Kidney epithelial cell (primary cell): ENCODE measurements around the gene NLRP6. TPM values are rescaled to one million over a fixed set of nuclear protein-coding genes. Genes with fewer than 3 reads are reported as not detected.
"Not testable (repeated sequence)": the region's sequence is repeated elsewhere in the genome, so short reads cannot be mapped to it uniquely, and the experiment has no call there.

Experiments used
- DNase-seq: peaks from one replicate; pipeline ENCODE4 v3.0.0-alpha.2; 2010; ENCODE audit warnings: low read depth
- H3K27me3 ChIP-seq: 2 replicates; pipeline ENCODE4 v1.6.0; 2011; ENCODE audit warnings: low read length; ENCODE audit not compliant: control insufficient read depth, insufficient read depth
- H3K36me3 ChIP-seq: 2 replicates; pipeline ENCODE4 v1.5.1; 2011; ENCODE audit warnings: low read length; ENCODE audit not compliant: control insufficient read depth, insufficient read depth
- H3K4me3 ChIP-seq: 2 replicates; pipeline ENCODE4 v1.5.1; 2011; ENCODE audit warnings: low read depth, mild to moderate bottlenecking, control low read depth, low read length
- total RNA-seq: library from RNA; depleted of rRNA; stranded (reverse); fragments of >200 nt; gene quantifications from 2 replicates; pipeline ENCODE4 v1.2.3, GENCODE V29; 2015
- TF ChIP-seq, protein P1 (sequence below): IDR thresholded peaks from 2 replicates; pipeline ENCODE4 v1.5.1; 2011; ENCODE audit warnings: mild to moderate bottlenecking, moderate library complexity, low read length, control low read depth, inconsistent platforms; ENCODE audit not compliant: insufficient read depth, poor library complexity, severe bottlenecking

NLRP6 gene
- total RNA-seq, 1 donor from 2014 or later, result not detected

- no peaks in the 10 kb centered on the region for H3K36me3 ChIP-seq
- TF ChIP-seq, protein P1, sequence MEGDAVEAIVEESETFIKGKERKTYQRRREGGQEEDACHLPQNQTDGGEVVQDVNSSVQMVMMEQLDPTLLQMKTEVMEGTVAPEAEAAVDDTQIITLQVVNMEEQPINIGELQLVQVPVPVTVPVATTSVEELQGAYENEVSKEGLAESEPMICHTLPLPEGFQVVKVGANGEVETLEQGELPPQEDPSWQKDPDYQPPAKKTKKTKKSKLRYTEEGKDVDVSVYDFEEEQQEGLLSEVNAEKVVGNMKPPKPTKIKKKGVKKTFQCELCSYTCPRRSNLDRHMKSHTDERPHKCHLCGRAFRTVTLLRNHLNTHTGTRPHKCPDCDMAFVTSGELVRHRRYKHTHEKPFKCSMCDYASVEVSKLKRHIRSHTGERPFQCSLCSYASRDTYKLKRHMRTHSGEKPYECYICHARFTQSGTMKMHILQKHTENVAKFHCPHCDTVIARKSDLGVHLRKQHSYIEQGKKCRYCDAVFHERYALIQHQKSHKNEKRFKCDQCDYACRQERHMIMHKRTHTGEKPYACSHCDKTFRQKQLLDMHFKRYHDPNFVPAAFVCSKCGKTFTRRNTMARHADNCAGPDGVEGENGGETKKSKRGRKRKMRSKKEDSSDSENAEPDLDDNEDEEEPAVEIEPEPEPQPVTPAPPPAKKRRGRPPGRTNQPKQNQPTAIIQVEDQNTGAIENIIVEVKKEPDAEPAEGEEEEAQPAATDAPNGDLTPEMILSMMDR, result no peak
- no peaks in the 10 kb centered on the region for H3K27me3 ChIP-seq
- H3K4me3 ChIP-seq, result peak within 1 kb of the TSS; percentile 89
- peak; percentile 37 for DNase-seq
Measured at GRCh38 chr11:235997-236773, 42.0 kb upstream of the NLRP6 start, which contains the start of gene SIRT3. TSS of gene SIRT3 (minus strand) at chr11:236342. CDS start at chr11:236328, 14 bp downstream.

DNA sequence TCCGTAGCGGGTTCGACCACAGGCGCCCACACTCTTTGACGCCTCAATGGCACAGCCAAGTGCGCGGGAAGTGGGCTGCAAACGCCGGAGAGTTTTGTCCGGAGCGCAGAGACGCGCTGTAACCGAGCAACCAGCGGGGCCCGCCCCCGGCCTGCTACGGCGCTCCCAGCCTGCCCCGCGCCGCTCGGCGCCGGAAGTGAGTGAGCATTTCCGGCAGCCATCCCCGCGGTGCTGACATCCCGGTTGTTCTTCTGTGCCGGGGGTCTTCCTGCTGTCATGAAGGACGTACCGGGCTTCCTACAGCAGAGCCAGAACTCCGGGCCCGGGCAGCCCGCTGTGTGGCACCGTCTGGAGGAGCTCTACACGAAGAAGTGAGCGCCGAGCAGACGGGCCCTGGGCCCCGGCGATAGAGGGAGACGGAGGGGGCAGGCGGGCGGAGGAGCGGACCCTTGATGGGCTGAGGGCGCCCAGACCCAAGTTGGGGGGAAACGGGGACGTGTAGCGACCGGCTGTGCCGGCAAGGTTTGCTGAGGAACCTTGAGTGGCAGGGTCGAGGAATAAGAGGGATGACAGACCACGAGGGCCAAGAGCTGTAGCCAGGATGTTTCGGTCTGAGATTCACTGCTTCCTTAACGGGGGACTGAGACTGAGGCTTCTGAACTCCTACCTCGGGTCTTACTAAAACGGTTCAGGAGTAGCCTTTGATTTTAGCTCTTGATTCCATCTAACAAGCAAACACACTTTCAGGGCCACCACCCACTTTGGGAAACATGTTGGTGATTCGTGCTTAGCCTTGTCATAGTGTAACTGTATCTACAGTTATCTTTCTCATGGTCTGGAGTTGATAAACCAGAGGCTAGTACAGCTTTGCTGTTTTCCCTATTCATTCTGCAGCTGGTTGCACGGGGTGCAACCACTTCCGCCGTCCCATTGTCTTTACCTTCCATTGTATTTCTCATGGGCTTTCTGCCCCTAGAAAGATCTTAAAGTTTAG lies 41.1 kb upstream of the NLRP6 start, which contains the start of gene PSMD13:
TSS of gene PSMD13 (plus strand) at position 203 of the 994 bp plus-strand sequence. CDS start at position 277, 74 bp downstream.
- peak; percentile 25 for DNase-seq
- no peaks in the 10 kb centered on the region for H3K36me3 ChIP-seq
- TF ChIP-seq, protein P1, result no peak
- H3K27me3 ChIP-seq, result no peaks in the 10 kb centered on the region
- peak within 1 kb of the TSS; percentile 89 for H3K4me3 ChIP-seq

- H3K27me3 ChIP-seq, DNase-seq, H3K4me3 ChIP-seq, H3K36me3 ChIP-seq: not testable (repeated sequence)
Measured at GRCh38 chr11:238346-238745, 39.9 kb upstream of the NLRP6 start.

DNA sequence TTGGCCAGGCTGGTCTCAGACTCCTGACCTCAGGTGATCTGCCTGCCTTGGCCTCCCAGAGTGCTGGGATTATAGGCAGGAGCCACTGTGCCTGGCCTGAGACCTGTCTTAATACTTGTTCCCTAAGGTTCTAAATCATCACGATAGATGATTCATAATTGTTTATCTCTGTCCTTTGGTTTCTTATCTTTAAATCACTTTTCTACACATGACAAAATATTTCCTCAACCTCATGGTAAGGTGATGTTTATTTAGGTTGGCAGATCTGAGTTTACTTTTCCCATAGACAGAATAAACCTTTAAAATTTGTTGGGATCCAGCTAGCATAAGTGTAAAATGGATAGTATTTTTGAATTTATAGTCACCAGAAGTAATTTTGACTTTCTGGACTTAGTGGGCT lies 37.9 kb upstream of the NLRP6 start:
- H3K36me3 ChIP-seq, result peaks cover 2% of the 10 kb centered on the region
- TF ChIP-seq, protein P1, result no peak

DNA sequence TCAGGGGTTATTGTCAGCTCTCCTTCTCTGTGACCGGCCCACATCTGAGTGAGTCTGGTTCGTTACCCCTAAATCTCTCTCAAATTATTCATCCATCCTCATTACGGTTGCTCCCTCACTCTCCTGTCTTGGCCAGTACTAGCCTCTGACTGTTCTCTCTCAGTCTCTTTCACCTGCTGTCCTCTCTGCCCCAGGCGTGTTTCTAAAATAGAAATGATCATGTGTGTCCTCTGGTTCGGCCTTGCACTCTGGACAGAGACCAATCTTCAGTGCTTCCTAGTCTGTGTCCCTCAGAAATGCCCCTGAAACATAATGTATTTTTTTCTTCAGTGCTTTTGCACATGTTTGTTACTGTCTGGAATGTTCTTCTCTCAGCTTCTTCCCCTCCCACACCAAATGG lies 36.6 kb upstream of the NLRP6 start:
- TF ChIP-seq, protein P1, result no peak
- Histone ChIP-seq H3K4me3 (no peak overlapping the region), H3K36me3 (peaks cover 2% of the 10 kb centered on the region), H3K27me3 (no peaks in the 10 kb centered on the region)
- DNase-seq, result no peak

More for the DNA sequence above, 37.9 kb upstream of the NLRP6 start:
- H3K27me3 ChIP-seq, result no peaks in the 10 kb centered on the region
- no peak for DNase-seq
- H3K4me3 ChIP-seq, result no peak overlapping the region

- Histone ChIP-seq H3K27me3 (no peaks in the 10 kb centered on the region), H3K4me3 (no peak overlapping the region), H3K36me3 (peaks cover 4% of the 10 kb centered on the region)
- TF ChIP-seq, protein P1, result no peak
- DNase-seq, result no peak
Measured at GRCh38 chr11:244376-244775, 33.8 kb upstream of the NLRP6 start.
